Limb (tissue), 2 donors: ENCODE results near the gene CPNE9.

Experiments
- DNase-seq, 2 donors: peaks; one replicate each; pipeline ENCODE4 v3.0.0-alpha.2; 2016; ENCODE audit errors: extremely low spot score in 2 of 2

Gene CPNE9

GRCh38 chr3:9777694-9778021 is 74.0 kb downstream of the CPNE9 start:
- DNase-seq, result no peak

GRCh38 chr3:9778143-9779074 is 74.8 kb downstream of the CPNE9 start:
- DNase-seq, result no peak

- DNase-seq, result no peak
Observed at GRCh38 chr3:9779075-9779593, 75.5 kb downstream of the CPNE9 start.
